ENCODE results near the gene SLC12A9. TPM values are rescaled to one million over a fixed set of nuclear protein-coding genes. Genes with fewer than 3 reads are reported as not detected.

SLC12A9 gene
- total and polyA plus RNA-seq, 2 of the 8 experiments (the other 6 are each of a cell fraction or from before 2014, with no cell fraction given): 31.4 to 40.1 TPM

DNA sequence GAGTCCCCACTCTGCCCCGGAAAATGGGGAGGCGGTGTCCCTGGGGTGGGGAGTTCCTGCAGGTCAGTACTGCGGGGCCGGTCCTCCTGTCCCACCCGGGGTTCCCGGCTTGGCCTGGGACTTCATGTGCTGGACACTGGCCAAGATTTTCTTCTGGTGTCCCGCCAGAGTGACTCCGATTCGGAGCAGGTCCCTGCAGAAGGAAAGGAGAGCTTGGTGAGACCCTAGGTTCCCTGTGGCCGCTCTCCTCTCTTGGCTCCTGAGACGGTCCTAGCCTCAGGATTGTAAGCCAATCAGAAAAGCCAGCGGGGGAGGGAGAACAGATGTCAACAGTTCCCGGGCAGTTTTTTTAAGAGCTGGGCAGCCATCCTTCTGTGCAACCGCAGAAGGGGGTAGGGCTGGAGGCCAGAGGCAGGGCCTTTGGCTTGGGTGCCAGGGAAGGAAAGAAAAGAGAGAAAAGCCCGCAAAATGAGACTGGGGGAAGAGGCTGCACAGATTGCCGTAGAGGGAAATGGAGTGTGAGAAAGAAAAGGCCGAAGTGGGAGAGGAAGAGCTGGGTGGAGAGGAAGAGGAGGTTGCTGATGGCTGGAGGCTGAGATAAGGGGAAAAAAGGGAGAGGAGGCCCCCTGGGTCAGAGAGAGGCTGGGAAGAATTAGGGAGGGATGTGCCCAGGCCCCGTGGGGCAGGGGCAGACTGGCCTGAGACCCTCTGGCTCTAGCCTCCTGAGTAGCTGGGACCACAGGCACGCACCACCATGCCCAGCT lies 48.9 kb upstream of the SLC12A9 start:
- H4K8ac ChIP-seq (ENCODE audit: extremely low read depth, insufficient read depth, low read length): no peak overlapping the region
- no peak overlapping the region for H2BK5ac ChIP-seq (ENCODE audit: low read depth, low read length)
- WGBS, 2 experiments (ENCODE audit: extremely low coverage in 1 of 2, insufficient coverage in 1 of 2, insufficient read length in 1 of 2, insufficient replicate concordance in 2 of 2, low coverage in 1 of 2, low lambda C conversion rate in 2 of 2, missing lambda C conversion rate in 1 of 2): 89% methylated on average over 19 of the region's 19 CpGs; no CpG with 5 or more reads in 1 of the 2 experiments
- H3K27me3 ChIP-seq (replicated peaks in 1 of 4; ENCODE audit: control insufficient read depth in 3 of 4, extremely low read depth in 1 of 4, insufficient read depth in 3 of 4, low read length in 3 of 4): no peaks in the 10 kb centered on the region
- H3K4me1 ChIP-seq (replicated peaks in 1 of 4; ENCODE audit: control insufficient read depth in 3 of 4, insufficient read depth in 4 of 4, low read length in 3 of 4): peaks cover 0 to 8% (median 3%) of the 10 kb centered on the region in 4 experiments; a peak in 5 of 7 replicates
- H3K56ac ChIP-seq (replicated peaks; ENCODE audit: insufficient read length, low read depth, low read length): no peak overlapping the region
- ChIA-PET POLR2A (ENCODE audit: partially characterized antibody) (interaction anchor here (0.7 to 10.3 kb wide), 14 partner anchors 11 to 119 kb away, joined by 3 to 124 read pairs (median 4); partner anchors contain the start of genes EPHB4, SLC12A9 and SRRT), CTCF (ENCODE audit: partially characterized antibody) (interaction anchor here (0.5 to 13.2 kb wide), 13 partner anchors 10 to 156 kb away, joined by 3 to 215 read pairs (median 3); partner anchors contain the start of genes POP7, SLC12A9 and UFSP1)
- H4K20me1 ChIP-seq (replicated peaks in 1 of 2; ENCODE audit: control insufficient read depth in 1 of 2, insufficient read depth in 2 of 2, low read length in 2 of 2): peaks cover 0 to 6% of the 10 kb centered on the region in 2 experiments
- no peaks in the 10 kb centered on the region for H3K23me2 ChIP-seq (ENCODE audit: low read depth, low read length)
- H3K18ac ChIP-seq (ENCODE audit: extremely low read depth, low read length): no peak overlapping the region
- H2BK15ac ChIP-seq (ENCODE audit: low read length): no peak overlapping the region
- FAIRE-seq: no peak
- no peak overlapping the region for H3K14ac ChIP-seq (ENCODE audit: insufficient read length)
- H2AK5ac ChIP-seq (ENCODE audit: low read depth, low read length): no peak overlapping the region
- peak in 1 of 2 experiments; percentile 63 for DNase-seq (ENCODE audit: low read depth in 1 of 2, low spot score in 2 of 2)
- H2AFZ ChIP-seq (ENCODE audit: low read length): no peak overlapping the region
- no peak overlapping the region for H3K27ac ChIP-seq (ENCODE audit: low read depth, low read length)
- H2BK120ac ChIP-seq (replicated peaks; ENCODE audit: low read depth, low read length): no peak overlapping the region
- H3K9ac ChIP-seq (replicated peaks in 1 of 4; ENCODE audit: extremely low read depth in 1 of 4, low read depth in 3 of 4, low read length in 3 of 4): no peak overlapping the region
- H2BK20ac ChIP-seq (ENCODE audit: low read length): no peak overlapping the region
- H3K4me3 ChIP-seq (ENCODE audit: extremely low read depth in 1 of 4, insufficient read depth in 2 of 4, low read depth in 3 of 4, low read length in 4 of 4): no peak overlapping the region
- H3K36me3 ChIP-seq (ENCODE audit: control insufficient read depth in 2 of 4, insufficient read depth in 4 of 4, low read length in 3 of 4): peaks cover 28 to 59% (median 39%) of the 10 kb centered on the region in 4 experiments
- no peaks in the 10 kb centered on the region for H3K79me2 ChIP-seq (ENCODE audit: control insufficient read depth in 1 of 2, insufficient read depth in 2 of 2, low read length in 2 of 2)
- no peaks in the 10 kb centered on the region for H3K9me3 ChIP-seq (ENCODE audit: insufficient read depth in 2 of 2, low read depth in 1 of 2, low read length in 1 of 2)
- H3K79me1 ChIP-seq (ENCODE audit: low read depth, low read length): no peaks in the 10 kb centered on the region
- H3K4ac ChIP-seq (replicated peaks; ENCODE audit: insufficient read length, low read depth, low read length): no peak overlapping the region
- no peak overlapping the region for H4K5ac ChIP-seq (ENCODE audit: insufficient read length, low read depth, low read length)
- no peak overlapping the region for H3K4me2 ChIP-seq (ENCODE audit: insufficient read depth in 1 of 2, low read depth in 2 of 2, low read length in 2 of 2)
- no peak overlapping the region for H2BK12ac ChIP-seq (ENCODE audit: low read depth, low read length)
- no peak overlapping the region for H3K23ac ChIP-seq (ENCODE audit: insufficient read length)
- H4K91ac ChIP-seq (replicated peaks; ENCODE audit: insufficient read length, low read length): no peak overlapping the region
- TF ChIP-seq CHD2 (IDR thresholded peaks at IDR 0.05; ENCODE audit: low read length) (0 out of 2 replicates have a peak, but pooled peaks have one; percentile 38), HDAC2 (IDR thresholded peaks at IDR 0.05; ENCODE audit: borderline replicate concordance in 1 of 2, low read depth in 2 of 2, low read length in 2 of 2) (no peak), SP1 (IDR thresholded peaks at IDR 0.05; ENCODE audit: low read depth, low read length) (peak; percentile 29; the same call in 1 of the 2 replicates), NRF1 (IDR thresholded peaks at IDR 0.05; ENCODE audit: low read depth, low read length) (no peak), TAF1 (IDR thresholded peaks at IDR 0.05; ENCODE audit: low read depth, low read length) (no peak)
- TF ChIP-seq, protein P1, sequence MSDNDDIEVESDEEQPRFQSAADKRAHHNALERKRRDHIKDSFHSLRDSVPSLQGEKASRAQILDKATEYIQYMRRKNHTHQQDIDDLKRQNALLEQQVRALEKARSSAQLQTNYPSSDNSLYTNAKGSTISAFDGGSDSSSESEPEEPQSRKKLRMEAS (IDR thresholded peaks at IDR 0.05): no peak
